Neural progenitor cell (in vitro differentiated cells): ENCODE measurements around the gene ACOT13. TPM values are rescaled to one million over a fixed set of nuclear protein-coding genes. Genes with fewer than 3 reads are reported as not detected.

Source experiments
- DNase-seq: peaks from one replicate; pipeline ENCODE4 v3.0.0-alpha.2; 2016; ENCODE audit warnings: low spot score
- H2AFZ ChIP-seq: fragments of 200-600 bp; sonication (generic); replicated peaks from 2 replicates; pipeline ENCODE4 v1.6.1; 2016; ENCODE audit warnings: antibody characterized with exemption
- H3F3A ChIP-seq: fragments of 200-600 bp; sonication (generic); 2 replicates; pipeline ENCODE4 v1.6.1; 2016; ENCODE audit warnings: antibody characterized with exemption, low read depth
- H3K27ac ChIP-seq: fragments of 200-600 bp; sonication (generic); 2 replicates; pipeline ENCODE4 v1.5.1; 2016; ENCODE audit warnings: mild to moderate bottlenecking
- H3K27me3 ChIP-seq: fragments of 200-600 bp; sonication (generic); 2 replicates; pipeline ENCODE4 v1.6.1; 2016; ENCODE audit warnings: mild to moderate bottlenecking, moderate library complexity
- H3K36me3 ChIP-seq: fragments of 200-600 bp; sonication (generic); 2 replicates; pipeline ENCODE4 v1.5.1; 2016
- H3K4me1 ChIP-seq: fragments of 200-600 bp; sonication (generic); 2 replicates; pipeline ENCODE4 v1.6.1; 2016; ENCODE audit warnings: mixed run types
- H3K4me2 ChIP-seq: fragments of 200-600 bp; sonication (generic); 2 replicates; pipeline ENCODE4 v1.6.1; 2016
- H3K4me3 ChIP-seq: fragments of 200-600 bp; sonication (generic); 2 replicates; pipeline ENCODE4 v1.5.1; 2016
- H3K79me2 ChIP-seq: fragments of 200-600 bp; sonication (generic); 2 replicates; pipeline ENCODE4 v1.6.1; 2016; ENCODE audit warnings: low read depth
- H3K9ac ChIP-seq: fragments of 200-600 bp; sonication (generic); 2 replicates; pipeline ENCODE4 v1.6.1; 2016
- H3K9me3 ChIP-seq: fragments of 200-600 bp; sonication (generic); 2 replicates; pipeline ENCODE4 v1.5.1; 2016; ENCODE audit warnings: low read depth
- H4K20me1 ChIP-seq: fragments of 200-600 bp; sonication (generic); 2 replicates; pipeline ENCODE4 v1.6.1; 2016; ENCODE audit warnings: low read depth
- H3K27ac Mint-ChIP-seq: 3 replicates; pipeline ENCODE4 v1.8.0; 2021; ENCODE audit warnings: mixed read lengths
- H3K27me3 Mint-ChIP-seq: 2 replicates; pipeline ENCODE4 v1.8.0; 2022; ENCODE audit warnings: low read depth, mild to moderate bottlenecking, inconsistent platforms, moderate library complexity, mixed read lengths; ENCODE audit not compliant: insufficient read depth
- H3K36me3 Mint-ChIP-seq: 3 replicates; pipeline ENCODE4 v1.8.0; 2021; ENCODE audit warnings: mixed read lengths
- H3K4me1 Mint-ChIP-seq: 3 replicates; pipeline ENCODE4 v1.8.0; 2021; ENCODE audit warnings: mixed read lengths
- H3K4me3 Mint-ChIP-seq: 3 replicates; pipeline ENCODE4 v1.8.0; 2021; ENCODE audit warnings: mild to moderate bottlenecking, moderate library complexity, mixed read lengths
- H3K9me3 Mint-ChIP-seq: 3 replicates; pipeline ENCODE4 v1.8.0; 2020; ENCODE audit warnings: mixed read lengths
- EZH2 ChIP-seq: fragments of 200-600 bp; sonication (generic); IDR thresholded peaks from 2 replicates; pipeline ENCODE4 v1.6.1; 2017; ENCODE audit warnings: antibody characterized with exemption, mild to moderate bottlenecking, moderate library complexity
- EZH2phosphoT487 ChIP-seq: fragments of 200-600 bp; sonication (generic); IDR thresholded peaks from 2 replicates; pipeline ENCODE4 v1.6.1; 2017; ENCODE audit warnings: antibody characterized with exemption
- total RNA-seq: library from RNA; depleted of rRNA; stranded (reverse); fragments of >200 nt; gene quantifications from 2 replicates; pipeline ENCODE4 v1.2.3, GENCODE V29; 2015; ENCODE audit warnings: low replicate concordance
- TF ChIP-seq, protein P1 (sequence below): fragments of 200-600 bp; sonication (generic); IDR thresholded peaks from 2 replicates; pipeline ENCODE4 v1.5.1; 2017; ENCODE audit warnings: antibody characterized with exemption, mild to moderate bottlenecking

The ACOT13 gene
- total RNA-seq, 1 donor from 2014 or later: 12.0 TPM

DNA sequence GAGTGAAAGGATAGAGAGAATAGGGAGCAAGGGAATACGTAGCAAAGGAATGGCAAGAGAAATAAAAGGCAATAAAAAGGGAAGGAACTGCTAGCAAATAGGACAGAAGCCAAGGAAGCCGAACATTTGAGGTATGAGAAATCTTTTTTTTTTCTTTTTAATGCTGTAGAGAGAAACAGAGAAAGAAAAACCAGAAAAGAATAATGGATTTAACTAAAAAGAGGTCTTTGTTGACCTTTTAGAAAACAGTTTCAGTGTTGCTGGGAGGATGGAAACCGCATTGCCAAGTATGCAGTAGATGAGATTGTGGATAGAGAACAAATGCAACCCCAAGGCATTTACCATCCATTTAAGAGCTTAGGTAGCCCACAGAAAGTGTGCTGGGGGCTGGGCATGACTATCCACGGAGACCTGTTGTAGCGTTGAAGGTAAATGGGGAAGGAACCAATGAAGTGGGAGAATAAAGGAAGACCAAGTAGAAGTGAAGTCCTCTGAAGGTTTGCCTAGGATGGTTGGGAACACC, 75.4 kb downstream of the ACOT13 start:
- no peak for DNase-seq
- peaks cover 2% of the 10 kb centered on the region for H3K9me3 Mint-ChIP-seq
- no peaks in the 10 kb centered on the region for H3K36me3 Mint-ChIP-seq
- Histone ChIP-seq H3K4me2 (no peak overlapping the region), H3K4me3 (no peak overlapping the region), H3K9me3 (no peaks in the 10 kb centered on the region), H3K9ac (no peak overlapping the region), H3K36me3 (no peaks in the 10 kb centered on the region), H3K79me2 (no peaks in the 10 kb centered on the region), H2AFZ (no peak overlapping the region), H3K4me1 (no peaks in the 10 kb centered on the region), H3F3A (no peaks in the 10 kb centered on the region), H4K20me1 (no peaks in the 10 kb centered on the region), H3K27me3 (no peaks in the 10 kb centered on the region), H3K27ac (no peak overlapping the region)
- no peak overlapping the region for H3K4me3 Mint-ChIP-seq
- no peaks in the 10 kb centered on the region for H3K4me1 Mint-ChIP-seq
- no peak overlapping the region for H3K27ac Mint-ChIP-seq
- TF ChIP-seq EZH2: no peak
- no peak for TF ChIP-seq EZH2phosphoT487
- TF ChIP-seq, protein P1, sequence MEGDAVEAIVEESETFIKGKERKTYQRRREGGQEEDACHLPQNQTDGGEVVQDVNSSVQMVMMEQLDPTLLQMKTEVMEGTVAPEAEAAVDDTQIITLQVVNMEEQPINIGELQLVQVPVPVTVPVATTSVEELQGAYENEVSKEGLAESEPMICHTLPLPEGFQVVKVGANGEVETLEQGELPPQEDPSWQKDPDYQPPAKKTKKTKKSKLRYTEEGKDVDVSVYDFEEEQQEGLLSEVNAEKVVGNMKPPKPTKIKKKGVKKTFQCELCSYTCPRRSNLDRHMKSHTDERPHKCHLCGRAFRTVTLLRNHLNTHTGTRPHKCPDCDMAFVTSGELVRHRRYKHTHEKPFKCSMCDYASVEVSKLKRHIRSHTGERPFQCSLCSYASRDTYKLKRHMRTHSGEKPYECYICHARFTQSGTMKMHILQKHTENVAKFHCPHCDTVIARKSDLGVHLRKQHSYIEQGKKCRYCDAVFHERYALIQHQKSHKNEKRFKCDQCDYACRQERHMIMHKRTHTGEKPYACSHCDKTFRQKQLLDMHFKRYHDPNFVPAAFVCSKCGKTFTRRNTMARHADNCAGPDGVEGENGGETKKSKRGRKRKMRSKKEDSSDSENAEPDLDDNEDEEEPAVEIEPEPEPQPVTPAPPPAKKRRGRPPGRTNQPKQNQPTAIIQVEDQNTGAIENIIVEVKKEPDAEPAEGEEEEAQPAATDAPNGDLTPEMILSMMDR: no peak
- H3K27me3 Mint-ChIP-seq: no peaks in the 10 kb centered on the region

DNA sequence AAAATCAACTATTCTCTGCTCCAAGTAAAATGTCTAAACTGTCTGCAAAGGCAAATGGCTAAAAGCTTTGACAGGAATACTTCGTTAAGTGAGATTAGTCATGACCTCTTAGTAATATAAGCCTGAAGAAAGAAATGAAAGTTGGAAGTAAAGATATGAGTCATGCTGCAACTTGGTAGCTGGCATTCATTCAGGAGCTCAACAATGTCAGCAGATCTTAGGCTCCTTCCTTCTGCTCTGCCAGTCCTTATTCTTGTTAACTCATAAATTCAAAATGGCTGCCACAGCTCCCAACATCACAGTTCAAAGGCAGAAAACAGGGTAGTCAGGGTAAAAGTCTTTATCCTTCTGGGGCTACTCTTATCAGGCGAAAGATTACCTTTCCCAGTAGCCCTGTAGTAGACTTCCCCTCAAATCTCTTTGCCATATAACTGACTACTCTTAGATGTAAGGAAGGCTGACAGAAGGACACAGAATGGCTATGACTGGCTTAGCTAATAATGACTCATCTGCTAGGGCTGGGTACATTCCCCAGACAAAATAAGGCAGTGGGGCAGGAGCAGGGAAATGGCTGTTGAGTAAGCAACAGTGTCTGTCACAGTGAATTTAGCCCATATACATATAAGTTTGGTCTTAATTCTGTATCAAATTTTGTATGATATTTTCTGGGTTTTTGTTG, 76.5 kb downstream of the ACOT13 start:
- Histone ChIP-seq H3F3A (no peaks in the 10 kb centered on the region), H3K4me3 (no peak overlapping the region), H3K36me3 (no peaks in the 10 kb centered on the region), H3K79me2 (no peaks in the 10 kb centered on the region), H3K9me3 (no peaks in the 10 kb centered on the region), H3K4me1 (no peaks in the 10 kb centered on the region), H4K20me1 (no peaks in the 10 kb centered on the region), H3K27ac (no peak overlapping the region), H3K4me2 (no peak overlapping the region), H3K27me3 (no peaks in the 10 kb centered on the region), H2AFZ (no peak overlapping the region), H3K9ac (no peak overlapping the region)
- no peak overlapping the region for H3K4me3 Mint-ChIP-seq
- peaks cover 2% of the 10 kb centered on the region for H3K9me3 Mint-ChIP-seq
- no peak for DNase-seq
- H3K36me3 Mint-ChIP-seq: no peaks in the 10 kb centered on the region
- TF ChIP-seq, protein P1: no peak
- TF ChIP-seq EZH2: no peak
- TF ChIP-seq EZH2phosphoT487: no peak
- no peak overlapping the region for H3K27ac Mint-ChIP-seq
- H3K4me1 Mint-ChIP-seq: no peaks in the 10 kb centered on the region
- H3K27me3 Mint-ChIP-seq: no peaks in the 10 kb centered on the region

DNA sequence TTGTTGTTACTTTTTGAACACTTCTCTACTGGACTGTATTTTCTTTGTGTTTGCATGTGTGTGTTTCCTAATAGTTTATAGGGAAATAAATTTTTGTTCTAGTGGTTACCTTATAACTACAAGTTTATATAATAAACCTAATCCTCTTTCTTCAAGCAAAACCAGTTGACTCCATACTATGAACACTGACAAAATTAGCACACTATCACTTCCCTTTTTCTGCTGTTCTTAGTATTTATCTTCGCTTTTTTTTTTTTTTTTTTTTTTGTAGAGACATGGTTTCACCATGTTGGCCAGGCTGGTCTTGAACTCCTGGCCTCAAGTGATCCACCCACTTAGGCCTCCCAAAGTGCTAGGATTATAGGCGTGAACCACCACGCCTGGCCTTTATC, 77.1 kb downstream of the ACOT13 start:
- no peaks in the 10 kb centered on the region for H3K36me3 ChIP-seq
- H2AFZ ChIP-seq: no peak overlapping the region
- H3K27me3 Mint-ChIP-seq: no peaks in the 10 kb centered on the region
- H3K9me3 Mint-ChIP-seq: peaks cover 2% of the 10 kb centered on the region
- no peaks in the 10 kb centered on the region for H3K36me3 Mint-ChIP-seq
- H3K9me3 ChIP-seq: no peaks in the 10 kb centered on the region
- H3K27ac Mint-ChIP-seq: no peak overlapping the region
- TF ChIP-seq EZH2phosphoT487 (no peak), EZH2 (no peak)
- TF ChIP-seq, protein P1: no peak
- no peak overlapping the region for H3K4me3 ChIP-seq
- no peaks in the 10 kb centered on the region for H3K27me3 ChIP-seq
- no peak overlapping the region for H3K27ac ChIP-seq
- H3K9ac ChIP-seq: no peak overlapping the region
- H4K20me1 ChIP-seq: no peaks in the 10 kb centered on the region
- no peaks in the 10 kb centered on the region for H3K4me1 ChIP-seq
- no peak overlapping the region for H3K4me2 ChIP-seq
- no peaks in the 10 kb centered on the region for H3F3A ChIP-seq
- H3K4me3 Mint-ChIP-seq: no peak overlapping the region
- DNase-seq: no peak
- no peaks in the 10 kb centered on the region for H3K79me2 ChIP-seq
- no peaks in the 10 kb centered on the region for H3K4me1 Mint-ChIP-seq
